22Rv1 (cell line): ENCODE results near the gene MAP2.

Experiments used
- CTCF ChIP-seq: fragments of 450-650 bp; IDR thresholded peaks from 2 replicates; pipeline ENCODE4 v1.5.1; 2017; ENCODE audit warnings: mild to moderate bottlenecking
- ZFX ChIP-seq: fragments of 450-650 bp; IDR thresholded peaks from 2 replicates; pipeline ENCODE4 v1.6.1; 2017; ENCODE audit warnings: antibody characterized with exemption, borderline replicate concordance

DNA sequence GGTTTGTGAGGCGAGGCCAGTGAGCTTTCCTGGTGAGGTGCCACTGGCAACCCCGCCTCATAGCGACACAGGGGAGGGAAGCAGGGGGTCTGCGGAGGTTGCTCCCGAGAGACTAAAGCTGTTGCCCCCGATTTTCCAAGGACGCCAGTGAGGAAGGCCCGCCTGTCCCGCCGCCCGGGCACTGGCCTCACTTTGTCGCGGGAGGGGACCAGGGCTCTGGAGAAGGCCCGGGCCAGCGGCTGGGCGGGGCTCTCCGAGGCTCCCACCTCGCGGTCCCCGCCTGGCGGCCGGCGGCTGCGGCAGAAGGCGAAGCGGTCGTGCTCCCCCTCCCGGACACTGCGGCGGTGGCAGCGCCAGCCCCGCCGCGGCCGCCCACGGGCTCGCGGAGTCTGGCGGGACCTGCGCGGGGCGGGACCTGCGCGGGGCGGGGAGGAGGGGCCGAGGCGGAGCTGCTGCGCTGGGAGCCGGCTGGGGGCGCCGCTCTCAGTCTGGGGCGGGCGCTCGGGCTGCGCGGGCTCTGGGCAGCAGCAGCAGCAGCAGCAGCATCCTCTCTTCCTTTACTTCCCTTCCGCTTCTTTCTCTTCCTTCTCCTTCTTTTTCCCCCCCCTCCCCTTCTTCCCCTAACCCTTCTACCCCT, at the start of gene MAP2:
- TF ChIP-seq CTCF (peak; percentile 99), ZFX (no peak)
